MM.1S (cell line): Measurements from ENCODE around the gene PCLO.

ENCODE experiments used
- DNase-seq: peaks from one replicate; pipeline ENCODE4 v3.0.0-alpha.2; 2015
- H2AFZ ChIP-seq: fragments of 300-600 bp; sonication (generic); 2 replicates; pipeline ENCODE4 v1.6.0; 2016; ENCODE audit warnings: antibody characterized with exemption, low read length
- H3F3A ChIP-seq: fragments of 300-600 bp; sonication (generic); 2 replicates; pipeline ENCODE4 v1.6.1; 2016; ENCODE audit warnings: mild to moderate bottlenecking, antibody characterized with exemption, low read length, moderate library complexity, mixed read lengths; ENCODE audit not compliant: insufficient read depth
- H3K27ac ChIP-seq: fragments of 300-600 bp; sonication (generic); 2 replicates; pipeline ENCODE4 v1.5.1; 2016; ENCODE audit warnings: mild to moderate bottlenecking, low read length
- H3K27me3 ChIP-seq: fragments of 300-600 bp; sonication (generic); replicated peaks from 2 replicates; pipeline ENCODE4 v1.6.0; 2016; ENCODE audit warnings: low read length; ENCODE audit not compliant: insufficient read depth
- H3K36me3 ChIP-seq: fragments of 300-600 bp; sonication (generic); replicated peaks from 2 replicates; pipeline ENCODE4 v1.6.1; 2016; ENCODE audit warnings: mild to moderate bottlenecking, low read length, mixed read lengths; ENCODE audit not compliant: insufficient read depth
- H3K4me1 ChIP-seq: fragments of 300-600 bp; sonication (generic); 2 replicates; pipeline ENCODE4 v1.6.1; 2016; ENCODE audit warnings: low read length, mixed read lengths
- H3K4me2 ChIP-seq: fragments of 300-600 bp; sonication (generic); 2 replicates; pipeline ENCODE4 v1.6.0; 2016; ENCODE audit warnings: low read depth, low read length
- H3K4me3 ChIP-seq: fragments of 300-600 bp; sonication (generic); 2 replicates; pipeline ENCODE4 v1.5.1; 2016; ENCODE audit warnings: low read length, mixed read lengths
- H3K79me2 ChIP-seq: fragments of 300-600 bp; sonication (generic); 2 replicates; pipeline ENCODE4 v1.6.1; 2016; ENCODE audit warnings: mixed run types, low read length, mixed read lengths
- H3K9ac ChIP-seq: fragments of 300-600 bp; sonication (generic); 2 replicates; pipeline ENCODE4 v1.6.1; 2016; ENCODE audit warnings: low read length, mixed read lengths
- H3K9me2 ChIP-seq: fragments of 300-600 bp; sonication (generic); replicated peaks from 2 replicates; pipeline ENCODE4 v1.6.1; 2016; ENCODE audit warnings: mild to moderate bottlenecking, low read length, mixed read lengths; ENCODE audit not compliant: insufficient read depth
- H3K9me3 ChIP-seq: fragments of 300-600 bp; sonication (generic); replicated peaks from 2 replicates; pipeline ENCODE4 v1.6.1; 2016; ENCODE audit warnings: mild to moderate bottlenecking, low read length, mixed read lengths; ENCODE audit not compliant: insufficient read depth
- H4K20me1 ChIP-seq: fragments of 300-600 bp; sonication (generic); 2 replicates; pipeline ENCODE4 v1.6.1; 2016; ENCODE audit warnings: mild to moderate bottlenecking, low read length, moderate library complexity, mixed read lengths; ENCODE audit not compliant: insufficient read depth
- EZH2 ChIP-seq: fragments of 300-600 bp; sonication (generic); optimal IDR thresholded peaks from 2 replicates; pipeline ENCODE3; 2017; ENCODE audit warnings: low read depth, mild to moderate bottlenecking, antibody characterized with exemption, low read length, mixed read lengths
- EZH2phosphoT487 ChIP-seq: fragments of 300-600 bp; sonication (generic); IDR thresholded peaks from 2 replicates; pipeline ENCODE4 v1.6.1; 2018; ENCODE audit warnings: antibody characterized with exemption, low read length
- TF ChIP-seq, protein P1 (sequence below): fragments of 300-600 bp; sonication (generic); IDR thresholded peaks from 2 replicates; pipeline ENCODE4 v1.5.1; 2016; ENCODE audit warnings: antibody characterized with exemption, low read length, mixed read lengths

The PCLO gene

DNA sequence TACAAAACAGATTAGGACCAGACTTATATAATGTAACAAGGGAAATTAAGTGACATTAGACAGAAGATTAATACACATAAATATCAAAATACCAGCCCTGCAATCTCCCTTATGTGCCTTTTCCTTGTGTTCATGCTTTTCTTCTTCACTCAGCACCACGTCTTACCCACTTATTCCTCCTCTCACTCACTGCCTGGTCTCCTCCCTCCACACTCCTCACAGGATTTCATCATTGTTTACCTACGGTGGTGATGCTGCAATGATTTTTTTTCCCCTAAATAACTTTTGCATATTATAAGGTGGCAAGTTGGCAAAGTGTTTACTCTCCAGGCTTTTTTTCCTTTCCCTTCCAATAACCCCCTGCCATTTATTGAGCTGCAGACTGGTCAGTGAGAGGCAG is 203.2 kb downstream of the PCLO start:
- no peak overlapping the region for H3K4me3 ChIP-seq
- H3F3A ChIP-seq = peaks cover 11% of the 10 kb centered on the region
- no peak overlapping the region for H3K27ac ChIP-seq
- H3K79me2 ChIP-seq = no peaks in the 10 kb centered on the region
- H3K4me1 ChIP-seq = peaks cover 10% of the 10 kb centered on the region
- H3K9ac ChIP-seq = no peak overlapping the region
- no peak overlapping the region for H3K4me2 ChIP-seq
- no peaks in the 10 kb centered on the region for H3K9me3 ChIP-seq
- TF ChIP-seq EZH2phosphoT487 (no peak), EZH2 (no peak)
- TF ChIP-seq, protein P1, sequence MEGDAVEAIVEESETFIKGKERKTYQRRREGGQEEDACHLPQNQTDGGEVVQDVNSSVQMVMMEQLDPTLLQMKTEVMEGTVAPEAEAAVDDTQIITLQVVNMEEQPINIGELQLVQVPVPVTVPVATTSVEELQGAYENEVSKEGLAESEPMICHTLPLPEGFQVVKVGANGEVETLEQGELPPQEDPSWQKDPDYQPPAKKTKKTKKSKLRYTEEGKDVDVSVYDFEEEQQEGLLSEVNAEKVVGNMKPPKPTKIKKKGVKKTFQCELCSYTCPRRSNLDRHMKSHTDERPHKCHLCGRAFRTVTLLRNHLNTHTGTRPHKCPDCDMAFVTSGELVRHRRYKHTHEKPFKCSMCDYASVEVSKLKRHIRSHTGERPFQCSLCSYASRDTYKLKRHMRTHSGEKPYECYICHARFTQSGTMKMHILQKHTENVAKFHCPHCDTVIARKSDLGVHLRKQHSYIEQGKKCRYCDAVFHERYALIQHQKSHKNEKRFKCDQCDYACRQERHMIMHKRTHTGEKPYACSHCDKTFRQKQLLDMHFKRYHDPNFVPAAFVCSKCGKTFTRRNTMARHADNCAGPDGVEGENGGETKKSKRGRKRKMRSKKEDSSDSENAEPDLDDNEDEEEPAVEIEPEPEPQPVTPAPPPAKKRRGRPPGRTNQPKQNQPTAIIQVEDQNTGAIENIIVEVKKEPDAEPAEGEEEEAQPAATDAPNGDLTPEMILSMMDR = no peak
- no peak overlapping the region for H2AFZ ChIP-seq
- no peaks in the 10 kb centered on the region for H3K9me2 ChIP-seq
- H4K20me1 ChIP-seq = no peaks in the 10 kb centered on the region
- no peaks in the 10 kb centered on the region for H3K36me3 ChIP-seq
- no peaks in the 10 kb centered on the region for H3K27me3 ChIP-seq
- no peak for DNase-seq

DNA sequence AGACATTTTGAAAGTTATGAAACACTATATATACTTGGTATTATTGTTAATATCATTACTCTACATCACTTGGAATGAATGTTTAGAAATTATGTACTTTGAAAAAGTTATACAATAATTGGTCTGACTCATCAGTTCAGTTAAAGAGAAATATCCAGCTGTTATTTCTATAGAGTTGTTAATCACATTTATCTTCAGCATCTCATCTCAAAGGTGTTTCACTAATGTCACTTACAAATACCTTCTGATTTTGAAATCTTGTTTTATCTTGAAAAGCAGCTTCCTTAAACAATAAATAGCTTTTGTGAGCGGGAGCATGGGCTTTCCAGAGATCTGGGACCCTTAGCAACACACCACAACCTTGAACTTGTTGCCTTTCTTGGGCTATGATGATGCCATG is 205.2 kb downstream of the PCLO start:
- H3K36me3 ChIP-seq = no peaks in the 10 kb centered on the region
- H3K4me3 ChIP-seq = no peak overlapping the region
- no peaks in the 10 kb centered on the region for H3K9me2 ChIP-seq
- no peaks in the 10 kb centered on the region for H4K20me1 ChIP-seq
- H3K9ac ChIP-seq = no peak overlapping the region
- no peak for DNase-seq
- H3K27ac ChIP-seq = no peak overlapping the region
- H3K4me1 ChIP-seq = no peaks in the 10 kb centered on the region
- no peaks in the 10 kb centered on the region for H3K79me2 ChIP-seq
- TF ChIP-seq, protein P1 = no peak
- TF ChIP-seq EZH2 = no peak
- TF ChIP-seq EZH2phosphoT487 = no peak
- no peak overlapping the region for H2AFZ ChIP-seq
- H3K9me3 ChIP-seq = no peaks in the 10 kb centered on the region
- H3K27me3 ChIP-seq = no peaks in the 10 kb centered on the region
- no peaks in the 10 kb centered on the region for H3F3A ChIP-seq
- no peak overlapping the region for H3K4me2 ChIP-seq

DNA sequence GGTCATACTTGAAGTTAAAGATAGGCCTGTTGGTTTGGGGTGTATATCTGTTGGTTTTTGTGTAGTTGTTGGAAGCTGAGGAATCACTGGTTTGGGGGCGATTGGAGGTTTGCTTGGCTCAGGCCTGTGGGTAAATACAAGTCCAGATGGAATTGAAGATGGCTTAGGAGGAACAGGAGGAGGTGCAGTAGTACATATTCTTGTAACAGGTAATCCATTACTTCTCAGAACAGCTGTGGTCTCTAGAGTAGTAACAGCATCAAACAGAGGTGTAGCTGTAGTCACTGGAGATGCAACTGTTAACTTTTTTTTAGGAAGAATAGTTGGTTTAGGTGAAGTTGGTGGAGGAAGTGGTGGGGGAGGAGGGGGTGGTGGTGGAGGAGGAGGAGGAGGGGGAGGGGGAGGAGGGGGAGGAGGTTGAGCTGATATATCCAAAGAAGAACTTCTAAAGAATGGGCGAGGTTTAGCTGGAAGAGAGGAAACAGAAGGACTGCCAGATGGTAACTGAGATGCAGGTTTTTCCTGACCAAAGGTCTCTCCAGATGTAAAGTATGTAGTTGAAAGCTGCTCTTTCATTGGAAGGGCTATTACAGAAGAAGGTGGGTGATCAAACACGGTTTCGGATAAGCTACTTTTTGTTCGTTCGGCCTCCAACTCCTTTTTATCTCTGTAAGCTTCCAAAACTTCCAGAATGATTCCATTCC is 209.2 kb downstream of the PCLO start:
- H3K4me1 ChIP-seq = no peaks in the 10 kb centered on the region
- no peaks in the 10 kb centered on the region for H3F3A ChIP-seq
- no peak overlapping the region for H3K9ac ChIP-seq
- no peaks in the 10 kb centered on the region for H3K36me3 ChIP-seq
- no peak overlapping the region for H2AFZ ChIP-seq
- no peak for DNase-seq
- H4K20me1 ChIP-seq = no peaks in the 10 kb centered on the region
- H3K9me2 ChIP-seq = no peaks in the 10 kb centered on the region
- no peak overlapping the region for H3K27ac ChIP-seq
- H3K27me3 ChIP-seq = no peaks in the 10 kb centered on the region
- H3K9me3 ChIP-seq = no peaks in the 10 kb centered on the region
- H3K79me2 ChIP-seq = no peaks in the 10 kb centered on the region
- TF ChIP-seq EZH2 (no peak), EZH2phosphoT487 (no peak)
- TF ChIP-seq, protein P1 = no peak
- H3K4me2 ChIP-seq = no peak overlapping the region
- no peak overlapping the region for H3K4me3 ChIP-seq
